Measurements from ENCODE around the gene NUCB1.

The NUCB1 gene

GRCh38 chr19:48940902-48941301 lies 40.8 kb downstream of the NUCB1 start:
- no peak for TF ChIP-seq CTCF (IDR thresholded peaks at IDR 0.05)

GRCh38 chr19:48943081-48943480 lies 43.0 kb downstream of the NUCB1 start:
- no peak for TF ChIP-seq CTCF (IDR thresholded peaks at IDR 0.05)

GRCh38 chr19:48945415-48945814 lies 45.3 kb downstream of the NUCB1 start:
- no peak for TF ChIP-seq CTCF (IDR thresholded peaks at IDR 0.05)

- no peak for TF ChIP-seq CTCF (IDR thresholded peaks at IDR 0.05)
Measured at GRCh38 chr19:48945817-48946216, 45.7 kb downstream of the NUCB1 start.

- no peak for TF ChIP-seq CTCF (IDR thresholded peaks at IDR 0.05)
Measured at GRCh38 chr19:48946463-48947257, 46.5 kb downstream of the NUCB1 start.

GRCh38 chr19:48947258-48947542 lies 47.1 kb downstream of the NUCB1 start:
- TF ChIP-seq CTCF (IDR thresholded peaks at IDR 0.05): no peak

GRCh38 chr19:48950159-48950558 lies 50.0 kb downstream of the NUCB1 start:
- no peak for TF ChIP-seq CTCF (IDR thresholded peaks at IDR 0.05)
